Nucleus accumbens (tissue), 56 donors: Measurements from ENCODE around the gene MLIP.
"Not testable (repeated sequence)": the region's sequence is repeated elsewhere in the genome, so short reads cannot be mapped to it uniquely, and the experiment has no call there.

Experiments used
- DNase-seq, 56 donors: peaks; one replicate each; lab custom pipeline; 2025; lab: John Stamatoyannopoulos, UW

Gene MLIP

GRCh38 chr6:54216336-54216735 lies 105.1 kb downstream of the MLIP start:
- DNase-seq = no peak

- no peak for DNase-seq
These were observed 105.8 kb downstream of the MLIP start for GRCh38 chr6:54217018-54217417.

GRCh38 chr6:54222217-54222616 lies 111.0 kb downstream of the MLIP start:
- DNase-seq = no peak

DNA sequence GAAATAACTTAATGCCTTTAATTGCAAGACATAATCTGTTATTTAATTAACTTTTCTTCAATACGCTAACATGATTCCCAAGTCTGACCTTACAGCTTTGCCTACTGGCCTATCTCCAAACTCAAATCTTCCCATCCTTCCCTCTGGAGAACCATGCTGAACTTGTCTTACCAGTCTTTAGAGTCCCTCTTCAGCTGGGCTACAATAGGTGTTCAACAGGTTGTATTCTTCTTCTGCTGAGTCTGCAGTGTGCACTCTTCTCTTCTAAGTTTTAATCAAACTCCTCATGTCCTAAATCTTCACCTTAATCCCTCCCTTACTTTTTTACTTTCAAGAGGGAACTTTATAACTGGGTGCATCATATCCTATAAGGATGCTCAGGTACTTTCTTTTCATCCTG lies 121.5 kb downstream of the MLIP start:
- no peak for DNase-seq

DNA sequence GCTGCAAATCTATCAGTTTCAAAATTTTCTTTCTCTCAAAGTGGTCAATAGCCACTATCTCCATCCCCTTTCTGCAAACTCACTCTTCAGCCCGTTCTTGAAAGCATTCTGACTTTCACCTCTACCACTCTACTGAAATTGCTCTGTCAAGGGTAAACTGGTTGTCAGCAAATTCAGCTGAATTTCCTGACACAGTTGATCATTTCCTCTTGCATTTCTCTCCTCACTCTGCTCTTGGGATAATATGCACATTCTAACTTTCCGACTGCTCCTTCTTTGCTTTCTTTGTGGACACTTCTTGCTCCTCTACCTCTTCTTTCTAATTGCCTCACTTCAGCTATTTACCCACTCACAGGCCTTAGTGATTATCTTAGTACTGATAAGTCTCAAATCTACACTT lies 123.3 kb downstream of the MLIP start:
- DNase-seq = no peak

- DNase-seq = no peak
These were observed 125.7 kb downstream of the MLIP start for GRCh38 chr6:54236984-54237383.

DNA sequence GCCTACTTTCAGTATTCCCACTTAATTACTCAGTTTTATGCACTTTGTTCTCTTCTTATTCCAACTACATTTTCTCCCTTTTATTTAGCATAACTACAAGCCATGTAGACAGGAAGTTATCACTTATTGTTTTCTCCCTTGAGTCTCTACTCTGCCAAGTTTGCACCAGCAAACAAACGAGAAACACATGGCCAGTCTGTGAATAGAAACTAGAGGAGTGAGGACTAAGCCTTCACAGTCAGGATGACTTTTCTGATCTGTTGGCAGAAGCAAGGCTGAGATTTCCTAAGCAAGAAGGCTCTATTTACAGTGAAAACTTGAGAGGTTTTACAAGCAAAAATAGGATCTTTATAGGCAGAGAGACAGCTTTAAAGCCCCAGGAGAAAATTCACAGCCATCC lies 127.2 kb downstream of the MLIP start:
- DNase-seq = no peak

GRCh38 chr6:54243699-54244098 lies 132.5 kb downstream of the MLIP start:
- no peak for DNase-seq

GRCh38 chr6:54244430-54244829 lies 133.2 kb downstream of the MLIP start:
- DNase-seq = no peak

DNA sequence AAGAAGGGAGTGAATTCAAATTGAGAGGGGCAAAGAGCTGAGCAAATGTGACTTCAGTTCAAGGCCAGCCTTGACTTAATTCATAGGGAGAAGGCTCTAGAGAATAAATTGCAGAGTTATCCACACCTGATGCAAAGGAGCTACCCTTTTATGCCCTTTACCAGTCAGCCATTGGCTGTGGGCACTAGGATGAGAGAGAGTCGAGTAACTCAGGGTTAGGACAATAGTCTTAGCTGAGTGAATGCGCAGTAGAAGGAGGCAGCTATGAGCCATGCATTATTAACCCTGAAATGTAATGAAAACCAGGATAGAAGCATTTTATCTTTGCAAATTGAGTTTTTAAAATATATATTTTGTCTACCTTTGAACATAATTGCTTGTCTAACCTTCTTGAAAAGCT lies 134.0 kb downstream of the MLIP start:
- no peak for DNase-seq

GRCh38 chr6:54248319-54248718 lies 137.1 kb downstream of the MLIP start:
- no peak for DNase-seq

- DNase-seq = no peak
These were observed 137.8 kb downstream of the MLIP start for GRCh38 chr6:54248994-54249393.

DNA sequence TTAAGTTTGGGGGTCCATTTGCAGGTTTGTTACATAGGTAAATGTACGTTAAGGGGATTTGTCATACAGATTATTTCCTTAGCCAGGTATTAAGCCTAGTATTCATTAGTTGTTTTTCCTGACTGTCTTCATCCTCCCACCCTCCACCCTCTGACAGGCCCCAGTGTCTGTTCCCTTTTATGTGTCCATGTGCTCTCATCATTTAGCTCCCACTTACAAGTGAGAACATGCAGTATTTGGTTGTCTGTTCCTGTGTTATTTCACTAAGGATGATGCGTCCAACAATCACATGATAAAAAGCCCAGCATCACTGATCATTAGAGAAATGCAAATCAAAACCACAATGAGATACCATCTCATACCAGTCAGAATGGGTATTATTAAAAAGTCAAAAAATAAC lies 138.6 kb downstream of the MLIP start:
- not testable (repeated sequence) for DNase-seq

- no peak for DNase-seq
These were observed 141.3 kb downstream of the MLIP start for GRCh38 chr6:54252496-54252895.

GRCh38 chr6:54252916-54253315 lies 141.7 kb downstream of the MLIP start:
- no peak for DNase-seq

DNA sequence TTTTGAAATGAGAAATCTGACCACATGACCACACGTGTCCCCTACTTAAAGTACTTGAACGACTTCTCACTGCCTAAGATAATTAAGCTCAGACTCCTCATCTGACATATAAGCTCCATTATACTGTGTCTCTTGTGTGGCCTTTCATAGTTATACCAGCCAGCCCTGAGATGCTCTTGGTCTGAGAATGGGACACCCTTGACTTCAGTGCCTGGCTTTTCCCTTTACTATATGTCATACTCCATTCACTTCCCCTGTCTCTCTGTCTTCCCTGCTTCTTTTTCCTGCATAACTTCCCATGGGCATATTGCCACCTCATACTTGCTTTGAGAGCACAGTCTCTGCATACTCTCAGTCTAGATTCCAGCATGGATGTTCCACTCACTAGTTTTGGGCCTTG lies 143.6 kb downstream of the MLIP start:
- DNase-seq = no peak

GRCh38 chr6:54255886-54256285 lies 144.6 kb downstream of the MLIP start:
- DNase-seq = no peak

DNA sequence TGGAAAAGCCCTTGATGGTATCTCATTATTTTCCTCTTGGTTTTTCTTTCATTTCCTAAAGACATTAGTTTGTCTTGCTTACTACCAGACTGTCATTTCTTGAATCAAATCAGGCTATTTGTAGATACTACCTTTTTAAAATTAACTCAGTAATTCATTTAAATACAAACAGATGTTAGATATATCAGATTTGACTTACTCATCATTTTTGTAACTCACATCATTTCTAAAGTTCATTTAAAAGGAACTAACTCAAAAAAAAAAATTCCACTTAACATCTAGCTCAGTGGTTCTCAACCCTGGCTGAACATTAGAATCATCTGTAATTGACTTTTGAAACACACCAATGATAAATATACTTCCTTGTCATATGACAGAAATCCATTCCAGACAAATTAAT lies 148.8 kb downstream of the MLIP start:
- no peak for DNase-seq

- no peak for DNase-seq
These were observed 151.3 kb downstream of the MLIP start for GRCh38 chr6:54262499-54262898.

DNA sequence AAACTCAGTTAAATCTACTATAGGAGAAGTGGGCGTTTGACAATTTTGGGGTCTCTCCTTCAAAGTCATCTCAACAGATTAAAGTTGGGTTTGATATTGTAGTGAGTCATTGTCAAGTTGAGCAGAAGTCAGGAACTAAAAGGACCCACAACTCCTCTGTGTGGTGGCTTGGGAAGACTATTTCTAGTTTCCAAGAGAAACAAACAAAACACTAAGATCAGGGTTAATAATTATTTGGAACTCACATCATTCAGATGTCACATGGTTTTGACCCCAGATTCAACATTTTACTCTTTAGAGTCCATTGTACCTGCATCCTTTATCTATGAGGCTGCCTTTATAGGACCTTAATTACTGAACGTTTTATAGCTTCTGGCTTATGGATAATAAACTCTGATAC lies 151.7 kb downstream of the MLIP start:
- no peak for DNase-seq

DNA sequence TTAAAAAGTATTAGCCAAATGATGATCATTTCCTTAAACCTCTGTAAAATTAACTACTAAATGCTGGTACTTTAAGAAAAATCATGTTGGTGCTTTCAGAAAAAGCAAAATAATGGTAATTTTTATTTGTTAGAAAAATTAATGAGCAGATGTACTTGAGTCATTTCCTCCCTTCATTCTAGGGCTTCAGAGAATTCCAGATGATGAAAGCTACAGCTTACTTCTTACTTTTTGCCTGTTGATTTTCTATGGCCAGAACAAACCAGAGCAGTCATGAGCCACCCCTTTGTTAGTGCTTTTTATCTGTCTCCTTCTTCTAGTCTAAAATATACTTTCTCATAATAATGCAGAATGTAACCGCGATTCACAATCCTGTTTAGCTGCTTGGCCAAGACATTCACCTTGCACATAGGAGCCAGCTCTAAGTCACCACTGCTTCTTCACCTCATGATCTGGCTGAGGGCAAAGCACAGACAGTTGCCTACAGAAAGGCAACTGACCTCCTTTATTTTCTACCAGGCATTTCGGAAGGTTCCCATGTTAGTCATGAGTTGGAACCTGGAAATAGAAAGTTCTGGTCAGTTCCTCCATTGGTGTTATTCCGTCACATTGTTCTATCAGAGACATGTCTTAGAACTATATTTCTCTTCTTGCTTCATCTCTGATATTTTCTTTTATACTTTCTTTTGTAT lies 153.5 kb downstream of the MLIP start:
- no peak for DNase-seq

DNA sequence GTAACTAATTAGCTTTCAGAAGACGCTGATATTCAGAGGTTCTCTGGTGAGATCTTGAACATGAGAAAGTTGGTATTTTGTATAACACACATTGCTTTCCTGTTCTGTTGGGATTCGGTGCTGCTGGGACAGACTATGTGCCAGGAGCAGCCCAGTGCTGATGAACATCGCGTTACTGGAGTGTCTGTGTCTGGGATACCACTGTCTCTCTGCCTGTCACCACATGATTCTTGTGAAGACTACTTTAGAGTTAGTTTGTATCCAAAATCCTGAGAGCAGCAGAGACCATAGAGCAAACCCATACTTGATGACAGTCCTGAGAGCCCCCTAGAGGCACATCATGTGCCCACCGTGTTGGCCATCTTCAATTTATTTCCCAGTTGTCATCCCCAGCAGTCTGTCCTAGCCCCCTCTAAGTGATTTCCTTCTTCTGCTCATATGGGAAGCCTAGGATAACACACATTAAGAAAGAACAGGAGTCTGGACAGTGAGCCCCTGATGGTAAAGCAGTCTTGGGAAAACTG lies 155.2 kb downstream of the MLIP start:
- no peak for DNase-seq

DNA sequence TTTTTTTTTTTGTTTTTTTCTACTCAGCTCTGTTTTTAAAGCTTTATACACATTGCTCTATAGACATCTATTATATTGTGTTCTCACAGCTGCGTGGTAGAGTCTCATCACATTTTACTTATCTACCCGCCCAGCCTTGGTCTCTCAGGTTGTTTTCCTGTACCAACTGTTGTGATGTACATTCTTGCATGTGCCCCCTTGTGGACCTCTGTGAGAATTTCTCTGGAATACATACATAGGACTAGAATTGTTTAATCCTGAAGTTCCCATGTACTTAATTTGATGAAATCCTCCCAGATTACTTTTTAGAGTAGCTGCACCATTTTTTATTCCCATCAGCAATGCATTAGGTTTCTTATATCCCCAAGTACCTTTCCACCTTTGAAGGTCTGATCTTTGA lies 156.6 kb downstream of the MLIP start:
- no peak for DNase-seq
